Activated T-cell treated with anti-CD3 and anti-CD28 coated beads for 1 hour (primary cell): ENCODE results near the gene ZNF354C.
A peak's percentile ranks its signal among the peaks of the same experiment; 100 is the strongest.
"Not testable (repeated sequence)": the region's sequence is repeated elsewhere in the genome, so short reads cannot be mapped to it uniquely, and the experiment has no call there.

ENCODE experiments used
- DNase-seq: peaks from one replicate; pipeline ENCODE4 v3.0.0-alpha.2; 2020; ENCODE audit warnings: low read depth

ZNF354C gene

GRCh38 chr5:179060116-179061008 is at the start of gene ZNF354C:
Gene ZNF354C (plus strand): TSS chr5:179060373. CDS start chr5:179062069, 1,696 bp downstream.
- DNase-seq, result peak; percentile 82

- DNase-seq, result peak; percentile 90
These were observed 36.5 kb upstream of the ZNF354C start, which contains the start of gene ZNF879 for GRCh38 chr5:179023528-179024189. Gene ZNF879 (plus strand): TSS chr5:179023804. CDS start chr5:179025005, 1,201 bp downstream.

GRCh38 chr5:179033004-179033580 is 27.1 kb upstream of the ZNF354C start:
- DNase-seq, result no peak

GRCh38 chr5:179044765-179045164 is 15.4 kb upstream of the ZNF354C start:
- DNase-seq, result no peak

GRCh38 chr5:179051784-179052183 is 8.4 kb upstream of the ZNF354C start:
- DNase-seq, result no peak

- no peak for DNase-seq
These were observed 6.0 kb upstream of the ZNF354C start for GRCh38 chr5:179054036-179054785.

GRCh38 chr5:179054876-179055275 is 5.3 kb upstream of the ZNF354C start:
- DNase-seq, result no peak

- DNase-seq, result no peak
These were observed 4.7 kb upstream of the ZNF354C start for GRCh38 chr5:179055436-179055835.

GRCh38 chr5:179055841-179056240 is 4.3 kb upstream of the ZNF354C start:
- no peak for DNase-seq

- no peak for DNase-seq
These were observed 852 bp downstream of the ZNF354C start for GRCh38 chr5:179061025-179061424.

- no peak for DNase-seq
These were observed 5.5 kb downstream of the ZNF354C start for GRCh38 chr5:179065703-179066102.

GRCh38 chr5:179079165-179079987 is 19.2 kb downstream of the ZNF354C start:
- no peak for DNase-seq

- DNase-seq, result no peak
These were observed 20.6 kb downstream of the ZNF354C start for GRCh38 chr5:179080724-179081123.

GRCh38 chr5:179089502-179089901 is 29.3 kb downstream of the ZNF354C start:
- no peak for DNase-seq

- DNase-seq, result not testable (repeated sequence)
These were observed 41.1 kb downstream of the ZNF354C start for GRCh38 chr5:179101282-179101681.

- DNase-seq, result no peak
These were observed 50.4 kb downstream of the ZNF354C start for GRCh38 chr5:179110528-179110927.

GRCh38 chr5:179111267-179112207 is 51.4 kb downstream of the ZNF354C start:
- no peak for DNase-seq

- no peak for DNase-seq
These were observed 52.4 kb downstream of the ZNF354C start for GRCh38 chr5:179112469-179113142.

GRCh38 chr5:179113143-179113530 is 53.0 kb downstream of the ZNF354C start:
- no peak for DNase-seq
